Skin epidermis (tissue), 12 donors: ENCODE results near the gene AGPAT1.

Experiments used
- H3K27ac ChIP-seq, 21 experiments: fragments of 200-600 bp; sonication (generic) in 11 of 21; one replicate each; pipeline ENCODE4 v1.5.0; 2020; ENCODE audit warnings: mild to moderate bottlenecking in 3 of 21, inconsistent platforms in 2 of 21, moderate library complexity in 2 of 21
- H3K4me3 ChIP-seq, 7 experiments: fragments of 200-600 bp; sonication (generic) in 2 of 7; one replicate each; pipeline ENCODE4 v1.5.0; 2020; ENCODE audit warnings: inconsistent platforms in 2 of 7, mild to moderate bottlenecking in 2 of 7, moderate library complexity in 1 of 7

Gene AGPAT1

GRCh38 chr6:32202186-32202585 is 26.3 kb upstream of the AGPAT1 start:
- Histone ChIP-seq H3K27ac (no peak overlapping the region), H3K4me3 (no peak overlapping the region)

DNA sequence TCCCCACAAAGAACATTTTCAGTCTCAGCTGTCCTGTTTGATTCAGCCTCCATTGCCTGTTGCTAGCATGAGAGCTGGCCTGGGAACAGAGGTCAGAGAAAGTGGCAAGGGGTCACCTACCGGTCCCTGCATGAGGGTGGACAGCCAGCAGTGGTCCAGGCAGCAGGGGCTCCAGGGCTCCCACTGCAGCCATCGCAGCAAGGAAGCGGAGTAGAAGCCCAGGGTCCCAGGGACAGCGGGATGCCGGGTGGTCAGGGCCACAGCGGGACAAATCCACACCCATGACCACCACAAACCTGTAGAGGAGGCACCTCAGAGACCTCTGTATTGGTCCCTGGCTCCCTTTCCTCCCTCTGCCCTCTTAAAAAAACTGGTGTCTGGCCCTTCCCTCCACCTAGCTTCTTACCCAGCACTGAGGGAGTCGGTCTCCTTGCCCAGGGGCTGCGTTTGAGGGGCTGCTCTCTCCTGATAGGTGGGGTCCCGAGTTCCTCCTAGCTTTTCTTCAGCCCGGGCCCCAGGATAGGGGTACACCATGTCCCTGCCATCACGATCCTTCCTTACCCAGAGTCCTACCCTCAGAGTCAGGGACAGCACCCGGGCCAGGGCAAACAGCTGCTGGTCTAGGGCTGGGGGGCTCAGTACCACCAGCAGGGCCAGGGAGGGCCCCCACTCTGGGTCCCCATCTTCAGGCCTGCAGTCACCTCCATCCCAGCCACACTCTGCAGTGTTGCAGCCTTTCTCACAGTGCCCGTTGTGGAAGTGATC is 25.0 kb upstream of the AGPAT1 start:
- no peak overlapping the region for H3K4me3 ChIP-seq
- no peak overlapping the region for H3K27ac ChIP-seq

GRCh38 chr6:32198866-32199265 is 23.0 kb upstream of the AGPAT1 start:
- Histone ChIP-seq H3K4me3 (no peak overlapping the region), H3K27ac (peak overlapping the region in 2 of 21 experiments; percentile 42 to 52)

DNA sequence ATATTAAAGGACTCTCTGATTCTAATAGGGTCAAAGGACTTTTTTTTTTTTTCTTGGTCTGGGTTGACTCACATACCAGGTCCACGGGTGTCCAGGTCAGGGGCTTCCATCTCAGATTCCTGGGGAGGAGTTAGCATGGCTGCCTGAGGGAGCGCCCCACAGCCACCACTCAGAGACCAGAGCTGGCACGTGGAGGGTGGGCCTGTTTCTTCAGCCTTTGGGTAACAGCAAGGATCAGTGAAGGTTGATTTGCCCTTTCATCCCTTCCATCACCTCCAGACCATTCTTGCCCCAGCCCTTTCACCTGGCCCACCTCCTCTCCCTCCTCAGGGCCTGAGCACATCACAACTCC is 22.4 kb upstream of the AGPAT1 start:
- Histone ChIP-seq H3K4me3 (no peak overlapping the region), H3K27ac (peak overlapping the region in 3 of 21 experiments; percentile 42 to 100 (median 52))

- Histone ChIP-seq H3K27ac (peak overlapping the region; percentile 96 to 100 (median 99)), H3K4me3 (peak overlapping the region; percentile 54 to 76 (median 67))
Measured at GRCh38 chr6:32196682-32197616, 21.1 kb upstream of the AGPAT1 start.

DNA sequence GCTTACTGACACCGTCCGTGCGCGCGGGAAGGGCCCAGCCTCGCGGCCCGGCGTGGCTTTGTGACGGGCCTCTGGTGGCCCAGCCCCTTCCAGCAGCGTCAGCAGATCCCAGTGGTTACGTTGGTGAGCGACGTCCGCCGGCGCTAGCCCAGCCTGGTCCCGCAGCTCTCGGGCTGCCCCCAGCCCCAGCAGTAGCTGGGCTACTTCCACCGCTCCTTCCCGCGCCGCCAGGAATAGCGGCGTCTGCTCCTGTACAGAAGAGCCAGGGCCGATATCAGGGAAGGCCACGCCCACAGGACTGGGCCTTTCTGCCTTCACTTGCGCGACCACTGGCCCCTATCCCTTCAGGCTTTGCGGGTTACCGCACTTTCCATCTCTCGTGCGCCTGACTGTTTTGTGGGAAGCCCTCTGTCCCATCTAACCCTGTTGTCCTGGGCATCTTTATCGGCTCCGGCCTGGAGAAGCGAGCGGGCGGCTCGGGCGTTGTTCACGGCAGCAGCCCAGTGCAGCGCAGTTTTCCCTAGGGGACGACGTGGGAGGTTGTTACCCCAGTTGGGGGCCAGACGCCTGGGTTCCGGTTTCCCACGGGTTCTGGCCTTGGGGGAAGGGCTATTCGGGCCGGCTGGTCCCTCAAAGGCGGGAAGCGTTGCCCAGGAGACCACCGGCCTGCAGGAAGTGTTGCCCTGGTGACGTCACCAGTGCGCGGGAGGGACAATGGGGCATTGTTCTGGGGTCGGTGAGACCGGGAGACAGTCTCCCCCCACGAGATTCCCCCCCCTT is 20.2 kb upstream of the AGPAT1 start:
- peak overlapping the region; percentile 54 to 76 (median 67) for H3K4me3 ChIP-seq
- peak overlapping the region; percentile 96 to 100 (median 99) for H3K27ac ChIP-seq

- H3K27ac ChIP-seq = peak overlapping the region in 18 of 21 experiments; percentile 96 to 100 (median 99)
- H3K4me3 ChIP-seq = peak overlapping the region; percentile 54 to 76 (median 67)
Measured at GRCh38 chr6:32195652-32195901, 19.7 kb upstream of the AGPAT1 start.

GRCh38 chr6:32194825-32195651 is 19.2 kb upstream of the AGPAT1 start:
- H3K4me3 ChIP-seq = peak overlapping the region; percentile 4 to 76 (median 30)
- H3K27ac ChIP-seq = peak overlapping the region in 20 of 21 experiments; percentile 26 to 100 (median 86)

- no peak overlapping the region for H3K4me3 ChIP-seq
- H3K27ac ChIP-seq = peak overlapping the region in 20 of 21 experiments; percentile 26 to 100 (median 91)
Measured at GRCh38 chr6:32194388-32194787, 18.5 kb upstream of the AGPAT1 start.

DNA sequence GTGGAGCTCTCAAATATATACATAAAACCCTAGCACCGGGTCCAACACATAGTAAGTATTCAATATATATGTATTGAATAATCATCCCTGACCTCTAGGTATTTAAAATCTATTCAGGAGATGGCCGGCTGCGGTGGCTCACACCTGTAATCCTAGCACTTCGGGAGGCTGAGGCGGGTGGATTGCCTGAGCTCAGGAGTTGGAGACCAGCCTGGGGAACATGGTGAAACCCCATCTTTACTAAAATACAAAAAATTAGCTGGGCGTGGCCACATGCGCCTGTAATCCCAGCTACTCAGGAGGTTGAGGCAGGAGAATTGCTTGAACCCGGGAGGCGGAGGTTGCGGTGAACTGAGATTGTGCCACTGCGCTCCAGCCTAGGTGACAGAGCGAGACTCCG is 17.2 kb upstream of the AGPAT1 start:
- Histone ChIP-seq H3K4me3 (peak overlapping the region in 5 of 7 experiments; percentile 69 to 92 (median 73)), H3K27ac (peak overlapping the region in 20 of 21 experiments; percentile 94 to 100 (median 99))

DNA sequence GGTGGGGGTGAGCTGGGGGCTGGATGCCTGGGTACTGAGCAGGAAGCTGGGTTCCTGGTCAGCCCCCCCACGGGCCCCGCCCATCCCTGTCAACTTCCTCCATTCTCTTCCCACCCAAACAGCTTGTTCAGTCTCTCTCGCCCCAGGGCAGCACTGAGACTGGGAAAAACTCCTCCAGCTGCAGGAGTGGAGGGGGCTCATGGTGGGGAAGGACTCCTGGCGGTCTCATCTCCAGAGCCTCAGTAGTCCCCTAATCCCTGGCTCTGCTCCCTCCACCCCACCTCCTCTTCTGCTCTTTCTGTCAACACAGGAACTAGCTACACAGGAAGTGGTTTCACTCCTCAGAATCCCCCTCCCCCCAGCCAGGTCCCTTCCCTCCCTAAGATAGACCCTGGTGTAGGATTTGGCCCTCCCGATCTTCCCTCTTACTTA is 16.7 kb upstream of the AGPAT1 start, which contains the start of gene GPSM3:
Gene GPSM3, minus strand, starts transcription at position 36 of the 432 bp plus-strand sequence. CDS start 130 bp downstream, outside the sequence.
- Histone ChIP-seq H3K4me3 (peak within 1 kb of the TSS; percentile 69 to 92 (median 74)), H3K27ac (peak within 1 kb of the TSS; percentile 72 to 100 (median 99))

DNA sequence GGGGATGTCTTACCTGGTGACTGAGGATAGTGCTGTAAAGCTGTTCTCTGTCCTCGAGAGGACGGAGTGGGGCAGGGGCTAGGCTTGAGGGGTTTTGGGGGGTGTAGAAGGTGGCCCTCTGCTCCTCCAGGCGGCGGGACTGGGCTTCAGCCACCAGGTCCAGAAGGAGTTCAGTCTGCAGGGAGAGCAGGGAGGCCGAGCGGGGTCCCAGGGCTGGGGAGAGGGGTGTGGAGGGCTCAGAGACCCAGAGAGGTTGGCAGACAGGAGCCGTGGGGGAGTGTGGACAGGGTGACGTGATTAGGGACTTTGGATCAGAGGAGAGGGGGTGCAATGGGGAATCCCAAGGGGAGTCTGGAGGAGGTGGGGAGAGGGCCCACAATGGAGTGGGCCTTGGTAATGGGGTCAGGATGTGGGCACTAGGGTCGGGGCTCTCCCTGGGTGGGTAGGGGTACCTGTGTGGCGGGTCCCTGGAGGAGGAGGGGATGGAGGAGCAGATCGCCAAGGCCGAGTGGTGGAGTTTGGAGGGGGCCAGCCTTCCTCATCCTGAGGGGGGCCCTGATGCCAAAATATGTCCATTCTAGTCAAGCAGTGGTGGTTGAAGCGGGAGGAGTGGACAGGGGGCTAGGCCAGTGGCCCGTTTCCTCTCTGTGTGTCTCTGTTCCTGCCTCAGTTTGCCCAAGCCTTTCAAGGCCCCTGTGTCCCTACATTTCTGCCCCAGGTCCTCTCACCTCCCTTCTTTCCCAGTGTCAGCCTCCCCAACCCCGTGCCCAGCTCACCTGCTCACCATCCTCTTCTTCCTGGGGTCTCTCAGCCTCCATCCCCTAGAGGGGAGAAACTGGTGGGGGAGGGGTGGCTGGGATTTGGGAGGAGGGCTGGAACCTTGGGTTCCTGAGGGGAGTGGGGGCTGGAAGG is 16.1 kb upstream of the AGPAT1 start:
- Histone ChIP-seq H3K4me3 (peak overlapping the region; percentile 69 to 92 (median 74)), H3K27ac (peak overlapping the region; percentile 72 to 100 (median 99))

- H3K27ac ChIP-seq = peak overlapping the region; percentile 74 to 100 (median 99)
- peak overlapping the region; percentile 69 to 92 (median 74) for H3K4me3 ChIP-seq
Measured at GRCh38 chr6:32190911-32191677, 15.2 kb upstream of the AGPAT1 start.

- Histone ChIP-seq H3K27ac (peak within 1 kb of the TSS; percentile 93 to 100 (median 99)), H3K4me3 (peak within 1 kb of the TSS; percentile 69 to 92 (median 74))
Measured at GRCh38 chr6:32190054-32190851, 14.4 kb upstream of the AGPAT1 start, which contains the start of gene PBX2. PBX2 (minus strand) TSS chr6:32190202; CDS start chr6:32189915, 287 bp downstream.

DNA sequence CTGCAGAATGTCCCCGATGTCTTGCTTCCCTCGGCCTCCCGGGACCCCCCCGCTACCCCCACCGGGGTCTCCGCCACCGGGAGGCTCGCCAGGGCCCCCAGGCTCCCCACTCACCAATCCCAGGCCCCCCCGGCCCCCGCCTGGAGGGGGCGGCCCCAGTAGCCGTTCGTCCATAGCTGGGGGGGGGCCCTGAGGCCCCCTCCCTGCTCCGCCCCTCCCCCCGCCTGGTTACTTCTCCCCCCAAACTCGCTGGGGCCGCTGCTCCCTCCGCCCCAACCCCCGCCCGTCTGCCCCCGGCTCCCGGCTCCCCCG is 13.8 kb upstream of the AGPAT1 start:
- peak overlapping the region; percentile 69 to 92 (median 74) for H3K4me3 ChIP-seq

GRCh38 chr6:32189069-32189741 is 13.3 kb upstream of the AGPAT1 start:
- Histone ChIP-seq H3K4me3 (peak overlapping the region; percentile 69 to 92 (median 74)), H3K27ac (peak overlapping the region; percentile 93 to 100 (median 99))

More for the DNA sequence above, 13.8 kb upstream of the AGPAT1 start:
- H3K27ac ChIP-seq = peak overlapping the region; percentile 93 to 100 (median 99)
